ENCODE measurements around the gene PCDH9. TPM values are rescaled to one million over a fixed set of nuclear protein-coding genes. Genes with fewer than 3 reads are reported as not detected.
A peak's percentile ranks its signal among the peaks of the same experiment; 100 is the strongest.
"Not testable (repeated sequence)": the region's sequence is repeated elsewhere in the genome, so short reads cannot be mapped to it uniquely, and the experiment has no call there.

PCDH9 gene
- total RNA-seq, 3 donors from 2014 or later, result 0.13 to 0.38 (median 0.13) TPM

DNA sequence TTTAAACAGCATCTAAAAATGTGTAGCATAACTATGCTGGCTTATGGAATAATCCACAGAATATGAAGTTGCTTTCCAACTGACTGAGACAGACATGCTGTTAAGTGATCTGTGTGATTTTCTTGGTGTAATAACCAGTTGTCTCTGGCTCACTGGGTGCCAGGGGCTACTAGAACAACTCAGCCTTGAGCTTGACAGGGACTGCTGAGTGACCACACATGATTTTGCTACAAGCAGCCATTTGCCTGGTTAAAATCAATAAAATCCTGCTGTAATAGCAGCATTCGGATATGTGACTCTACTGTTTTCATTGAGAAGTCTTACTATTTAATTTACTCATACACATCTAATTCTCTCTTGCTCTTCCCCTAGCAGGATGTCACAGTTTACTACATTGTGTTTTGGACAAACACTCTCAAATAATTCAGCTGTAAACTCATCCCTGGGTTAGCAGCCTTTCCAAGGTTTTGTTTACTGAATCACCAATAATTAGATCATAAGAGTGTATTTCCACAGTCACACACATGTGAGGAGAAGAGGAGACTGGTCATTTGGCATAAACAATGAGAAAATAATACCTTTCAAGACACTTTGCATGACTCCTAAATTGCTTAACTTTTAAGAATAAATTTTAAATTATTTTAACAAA, 426.2 kb downstream of the PCDH9 start:
- DNase-seq (no peak), ATAC-seq (no peak)
- H3K27me3 Mint-ChIP-seq (ENCODE audit: low read depth), result no peaks in the 10 kb centered on the region
- H3K9me3 Mint-ChIP-seq, result no peaks in the 10 kb centered on the region
- H3K36me3 Mint-ChIP-seq (ENCODE audit: insufficient read depth), result no peaks in the 10 kb centered on the region
- no peaks in the 10 kb centered on the region for H3K4me1 Mint-ChIP-seq (ENCODE audit: low read depth)
- H3K4me3 Mint-ChIP-seq, result no peak overlapping the region

DNA sequence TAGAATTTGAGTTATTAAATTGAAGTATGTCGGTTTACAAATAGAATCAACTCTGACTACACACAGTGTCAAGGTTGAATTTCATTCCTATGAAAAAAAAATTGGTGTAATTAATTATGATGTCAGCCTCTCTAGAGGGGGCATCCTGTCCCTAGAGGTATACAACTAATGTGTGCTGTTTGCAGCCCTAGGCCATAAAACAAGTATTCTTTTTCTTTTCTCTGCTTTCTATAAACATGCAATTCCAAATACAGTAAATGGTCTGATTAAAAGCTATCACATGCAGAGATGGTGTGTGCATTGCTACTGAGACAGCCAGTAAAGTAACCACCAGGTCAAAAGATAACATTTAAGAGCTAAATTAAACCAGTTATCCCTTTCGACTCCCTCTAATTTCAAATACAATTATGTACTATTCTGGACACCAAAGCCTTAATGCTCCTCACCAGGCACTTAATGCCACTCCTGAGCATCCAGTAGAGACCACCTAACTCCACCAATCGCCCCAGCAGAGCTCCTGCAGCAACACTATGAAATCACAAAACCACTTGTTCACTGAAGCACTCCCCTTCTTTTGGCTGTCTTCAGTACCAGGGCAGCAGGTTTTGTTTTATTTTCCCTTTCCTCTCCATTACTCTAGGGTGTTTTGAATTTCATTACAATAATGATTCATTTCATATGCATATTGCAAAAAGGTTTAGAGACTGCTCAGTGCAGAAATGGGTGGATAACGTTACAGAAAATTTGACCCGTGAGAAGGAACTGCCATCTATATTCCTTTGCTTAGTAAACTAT, 426.9 kb downstream of the PCDH9 start:
- Mint-ChIP-seq H3K27me3 (ENCODE audit: low read depth) (no peaks in the 10 kb centered on the region), H3K9me3 (no peaks in the 10 kb centered on the region), H3K36me3 (ENCODE audit: insufficient read depth) (no peaks in the 10 kb centered on the region), H3K4me1 (ENCODE audit: low read depth) (no peaks in the 10 kb centered on the region), H3K4me3 (no peak overlapping the region)
- ATAC-seq (no peak), DNase-seq (no peak)

DNA sequence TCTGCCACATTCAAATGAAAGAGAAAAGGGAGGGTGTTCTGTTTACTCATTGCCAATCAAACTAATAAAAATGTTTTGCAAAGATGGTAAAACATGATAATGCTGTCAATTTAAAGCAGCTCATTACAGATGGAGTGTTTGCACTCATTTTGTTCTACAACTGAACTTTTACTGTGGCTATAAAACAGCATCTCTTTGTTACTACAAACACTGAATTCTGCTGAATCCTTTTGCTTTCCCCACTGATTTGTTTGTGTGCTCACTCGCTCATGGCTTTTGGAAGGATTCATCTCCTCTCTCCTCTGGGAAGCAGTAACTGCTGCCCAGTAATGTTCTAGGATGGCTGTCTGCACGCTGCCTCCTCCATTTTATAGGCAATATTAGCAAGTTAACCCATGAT, 434.5 kb downstream of the PCDH9 start:
- ATAC-seq, result no peak
- no peak for DNase-seq
- Mint-ChIP-seq H3K36me3 (ENCODE audit: insufficient read depth) (no peaks in the 10 kb centered on the region), H3K4me1 (ENCODE audit: low read depth) (no peaks in the 10 kb centered on the region), H3K4me3 (no peak overlapping the region), H3K27me3 (ENCODE audit: low read depth) (no peaks in the 10 kb centered on the region), H3K9me3 (peaks cover 3% of the 10 kb centered on the region)

DNA sequence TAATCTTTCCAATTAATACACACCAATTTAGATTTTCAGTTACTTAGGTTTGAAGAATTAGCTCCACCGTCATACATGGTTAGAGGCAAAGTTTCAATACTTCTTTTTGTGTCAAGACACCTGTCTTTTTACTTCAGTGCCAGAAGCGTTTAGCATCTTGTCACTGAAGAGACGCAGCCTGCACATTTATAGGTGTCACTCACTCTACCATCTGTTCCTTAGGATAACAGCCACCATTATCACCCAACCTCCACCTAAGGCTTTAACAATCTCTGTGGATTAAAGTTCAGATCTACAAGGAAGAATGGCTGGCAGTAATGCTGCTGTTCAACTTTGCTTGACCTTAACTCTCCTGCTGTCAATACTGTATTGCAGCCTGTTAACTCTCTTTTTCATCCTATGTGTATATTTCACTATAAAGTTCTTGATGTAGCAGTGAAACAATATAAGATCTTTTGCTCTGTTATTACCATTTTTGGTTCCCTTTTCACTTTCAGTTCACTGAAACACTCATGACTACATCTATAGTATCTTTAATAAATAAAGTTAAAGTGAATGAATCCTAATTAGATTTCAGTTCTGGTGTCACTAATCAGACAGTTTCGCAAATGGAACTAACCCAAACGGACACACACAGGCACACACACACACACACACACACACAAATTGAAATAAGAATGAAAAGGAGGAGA, 435.6 kb downstream of the PCDH9 start:
- no peak for DNase-seq
- no peaks in the 10 kb centered on the region for H3K4me1 Mint-ChIP-seq (ENCODE audit: low read depth)
- H3K4me3 Mint-ChIP-seq, result no peak overlapping the region
- no peak for ATAC-seq
- H3K9me3 Mint-ChIP-seq, result peaks cover 8% of the 10 kb centered on the region
- no peaks in the 10 kb centered on the region for H3K27me3 Mint-ChIP-seq (ENCODE audit: low read depth)
- H3K36me3 Mint-ChIP-seq (ENCODE audit: insufficient read depth), result no peaks in the 10 kb centered on the region

DNA sequence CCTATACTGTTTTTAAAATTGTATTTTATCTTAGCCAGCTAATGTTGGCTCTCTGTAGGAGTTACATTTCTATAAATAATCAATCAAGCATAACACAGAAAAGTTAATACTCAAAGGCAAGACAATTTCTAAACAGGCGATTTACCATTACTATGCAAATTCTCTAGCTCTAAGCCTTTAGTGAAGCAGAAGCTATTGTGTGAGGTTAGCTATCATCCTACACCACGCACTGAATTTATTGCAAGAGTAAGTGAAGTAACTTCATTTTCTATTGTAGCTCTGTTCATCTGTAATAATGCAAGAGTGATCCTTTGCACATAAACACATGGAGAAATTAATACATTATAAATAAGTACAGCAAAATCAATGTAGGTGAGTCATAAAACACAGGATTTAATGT, 439.3 kb downstream of the PCDH9 start:
- no peaks in the 10 kb centered on the region for H3K36me3 Mint-ChIP-seq (ENCODE audit: insufficient read depth)
- DNase-seq (no peak), ATAC-seq (no peak)
- H3K4me3 Mint-ChIP-seq, result no peak overlapping the region
- peaks cover 14% of the 10 kb centered on the region for H3K9me3 Mint-ChIP-seq
- H3K27me3 Mint-ChIP-seq (ENCODE audit: low read depth), result no peaks in the 10 kb centered on the region
- no peaks in the 10 kb centered on the region for H3K4me1 Mint-ChIP-seq (ENCODE audit: low read depth)

DNA sequence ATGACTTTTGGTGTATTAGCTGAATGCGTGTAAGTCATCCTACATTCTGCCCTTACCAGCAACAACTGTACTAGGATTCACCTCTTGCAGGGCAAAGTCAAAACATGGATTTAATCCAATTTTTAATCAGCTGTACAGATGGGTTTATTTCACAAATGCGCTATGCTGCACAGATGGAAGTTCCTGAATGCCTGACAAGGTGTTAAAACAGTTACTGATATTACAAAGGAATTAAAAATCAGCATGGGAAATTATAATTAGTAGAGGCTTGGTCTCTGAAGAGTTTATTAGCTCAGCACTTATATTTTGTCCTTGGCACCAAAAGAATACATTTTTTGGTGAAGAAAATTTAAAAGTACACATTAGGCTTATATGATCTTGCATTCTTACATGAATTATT, 448.9 kb downstream of the PCDH9 start:
- peaks cover 8% of the 10 kb centered on the region for H3K9me3 Mint-ChIP-seq

DNA sequence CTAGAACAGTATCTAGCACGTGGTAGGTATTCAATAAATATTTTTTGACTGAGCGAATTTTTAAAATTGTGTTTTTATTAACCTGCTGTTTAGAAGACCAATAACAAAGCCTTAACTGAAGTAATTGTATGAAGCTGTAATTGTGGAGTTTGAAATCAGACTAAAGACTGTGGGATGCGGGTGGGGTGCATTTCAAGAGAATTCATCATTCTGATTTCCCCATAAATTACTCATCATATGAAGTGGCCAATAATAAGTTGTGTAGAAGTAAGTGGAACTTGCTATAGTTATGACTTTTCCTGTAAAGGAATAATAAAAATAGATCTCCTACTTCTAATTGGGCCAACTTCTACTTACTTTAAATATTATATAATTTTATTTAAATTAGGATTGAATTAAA, 449.3 kb downstream of the PCDH9 start:
- Mint-ChIP-seq H3K9me3 (peaks cover 8% of the 10 kb centered on the region), H3K36me3 (ENCODE audit: insufficient read depth) (no peaks in the 10 kb centered on the region), H3K4me3 (no peak overlapping the region), H3K27me3 (ENCODE audit: low read depth) (no peaks in the 10 kb centered on the region), H3K4me1 (ENCODE audit: low read depth) (no peaks in the 10 kb centered on the region)
- DNase-seq, result no peak
- no peak for ATAC-seq

More for the DNA sequence above, 448.9 kb downstream of the PCDH9 start:
- Mint-ChIP-seq H3K36me3 (ENCODE audit: insufficient read depth) (no peaks in the 10 kb centered on the region), H3K4me1 (ENCODE audit: low read depth) (no peaks in the 10 kb centered on the region), H3K27me3 (ENCODE audit: low read depth) (no peaks in the 10 kb centered on the region), H3K4me3 (no peak overlapping the region)
- ATAC-seq, result no peak
- no peak for DNase-seq

DNA sequence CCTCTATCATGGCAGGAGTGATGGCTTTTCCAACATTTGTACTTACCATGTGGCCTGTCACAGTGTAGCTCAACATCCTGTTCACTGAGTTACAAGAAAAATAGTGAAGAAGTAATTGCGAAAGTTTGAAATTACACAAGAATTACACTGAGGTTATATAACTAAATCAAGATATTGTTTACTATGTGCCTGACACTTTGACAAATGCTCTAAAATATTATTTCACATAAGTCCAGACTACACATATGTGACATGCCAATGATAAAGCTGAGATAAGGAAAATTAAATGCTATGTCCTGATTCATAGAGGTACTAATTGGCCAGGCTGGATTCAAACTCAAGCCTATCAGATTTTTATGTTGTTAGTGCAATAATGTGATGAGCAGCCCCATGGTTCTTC, 451.7 kb downstream of the PCDH9 start:
- no peaks in the 10 kb centered on the region for H3K36me3 Mint-ChIP-seq (ENCODE audit: insufficient read depth)
- ATAC-seq, result no peak
- no peaks in the 10 kb centered on the region for H3K4me1 Mint-ChIP-seq (ENCODE audit: low read depth)
- no peaks in the 10 kb centered on the region for H3K27me3 Mint-ChIP-seq (ENCODE audit: low read depth)
- no peak overlapping the region for H3K4me3 Mint-ChIP-seq
- peaks cover 8% of the 10 kb centered on the region for H3K9me3 Mint-ChIP-seq
- DNase-seq, result no peak

DNA sequence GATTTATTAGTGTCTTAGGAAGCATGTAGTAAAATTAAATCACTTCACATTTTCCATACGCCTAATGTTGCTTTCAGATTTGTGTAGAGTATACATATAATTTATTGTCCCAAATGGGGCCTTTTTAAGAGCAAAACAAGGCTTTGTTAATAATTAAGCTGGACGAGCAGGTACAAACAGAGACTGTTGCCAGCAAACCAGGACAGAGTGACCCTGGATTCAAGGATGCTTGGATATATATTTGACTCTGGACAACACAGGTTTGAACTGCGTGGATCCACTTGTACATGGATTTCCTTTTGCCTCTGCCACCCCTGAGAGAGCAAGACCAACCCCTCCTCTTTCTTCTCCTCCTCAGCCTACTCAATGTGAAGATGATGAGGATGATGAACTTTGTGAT, 454.9 kb downstream of the PCDH9 start:
- DNase-seq, result no peak
- Mint-ChIP-seq H3K27me3 (ENCODE audit: low read depth) (no peaks in the 10 kb centered on the region), H3K36me3 (ENCODE audit: insufficient read depth) (no peaks in the 10 kb centered on the region), H3K4me3 (no peak overlapping the region), H3K4me1 (ENCODE audit: low read depth) (no peaks in the 10 kb centered on the region), H3K9me3 (peaks cover 6% of the 10 kb centered on the region)
- ATAC-seq, result no peak

DNA sequence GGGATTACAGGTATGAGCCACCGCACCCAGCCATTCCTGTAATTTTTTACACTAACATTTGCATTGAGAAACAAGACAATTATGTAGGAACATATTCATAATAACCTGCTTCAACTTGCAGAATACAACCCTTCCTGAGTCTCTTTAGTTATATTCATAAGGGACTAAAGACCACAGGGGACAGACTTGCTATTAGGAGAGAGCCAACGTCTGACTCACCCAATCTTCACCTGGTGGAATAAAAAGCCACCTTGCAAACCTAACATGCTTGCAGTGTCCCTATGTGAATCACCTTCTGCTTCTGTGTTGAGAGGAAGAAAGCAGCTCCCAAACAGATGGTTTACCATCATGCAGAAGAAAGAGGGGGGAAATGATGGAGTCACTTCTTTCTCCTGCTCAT, 456.1 kb downstream of the PCDH9 start:
- H3K9me3 Mint-ChIP-seq, result peaks cover 9% of the 10 kb centered on the region
- no peaks in the 10 kb centered on the region for H3K36me3 Mint-ChIP-seq (ENCODE audit: insufficient read depth)
- no peak overlapping the region for H3K4me3 Mint-ChIP-seq
- ATAC-seq (no peak), DNase-seq (no peak)
- no peaks in the 10 kb centered on the region for H3K27me3 Mint-ChIP-seq (ENCODE audit: low read depth)
- H3K4me1 Mint-ChIP-seq (ENCODE audit: low read depth), result no peaks in the 10 kb centered on the region

DNA sequence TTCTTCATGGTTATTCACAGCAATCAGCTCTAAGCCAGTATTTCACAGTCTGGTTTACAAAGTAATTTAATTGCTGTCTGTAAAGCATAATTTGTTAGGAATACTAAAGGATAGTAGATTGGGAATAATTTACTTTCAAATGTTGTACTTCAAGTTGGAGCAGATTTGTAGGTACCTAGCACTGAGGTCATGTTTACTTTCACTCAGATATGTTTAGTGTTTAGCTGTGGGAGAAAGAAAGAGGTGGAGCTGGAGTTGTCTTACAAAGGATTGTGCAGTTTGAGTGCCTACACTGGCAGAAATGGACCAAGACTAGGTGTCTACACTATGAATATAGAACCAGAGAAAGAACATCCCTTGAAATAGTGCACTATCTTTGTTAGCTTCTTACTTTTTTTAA, 464.6 kb downstream of the PCDH9 start:
- Mint-ChIP-seq H3K4me1 (ENCODE audit: low read depth) (no peaks in the 10 kb centered on the region), H3K4me3 (no peak overlapping the region), H3K27me3 (ENCODE audit: low read depth) (no peaks in the 10 kb centered on the region), H3K9me3 (peaks cover 19% of the 10 kb centered on the region), H3K36me3 (ENCODE audit: insufficient read depth) (no peaks in the 10 kb centered on the region)
- DNase-seq, result no peak
- no peak for ATAC-seq

DNA sequence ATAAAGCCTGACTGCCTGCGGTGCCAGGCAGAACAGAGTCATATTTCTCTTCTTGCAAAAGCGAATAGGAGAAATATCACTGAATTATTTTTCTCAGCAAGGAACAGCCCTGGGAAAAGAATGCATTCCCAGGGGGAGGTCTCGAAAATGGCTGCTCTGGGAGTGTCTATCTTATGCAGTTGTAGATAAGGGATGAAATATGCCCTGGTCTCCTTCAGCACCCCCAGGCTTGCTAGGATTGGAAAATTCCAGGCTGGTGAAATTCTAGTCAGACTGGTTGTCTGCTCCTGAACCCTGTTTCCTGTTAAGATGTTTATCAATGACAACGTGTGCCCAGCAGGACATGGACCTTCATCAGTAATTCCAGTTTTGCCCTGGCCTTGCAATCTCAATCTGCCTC, 469.5 kb downstream of the PCDH9 start:
- not testable (repeated sequence) for H3K4me1 Mint-ChIP-seq (ENCODE audit: low read depth); DNase-seq; H3K27me3 Mint-ChIP-seq (ENCODE audit: low read depth); H3K4me3 Mint-ChIP-seq; H3K36me3 Mint-ChIP-seq (ENCODE audit: insufficient read depth); ATAC-seq
- H3K9me3 Mint-ChIP-seq, result peaks cover 24% of the 10 kb centered on the region

DNA sequence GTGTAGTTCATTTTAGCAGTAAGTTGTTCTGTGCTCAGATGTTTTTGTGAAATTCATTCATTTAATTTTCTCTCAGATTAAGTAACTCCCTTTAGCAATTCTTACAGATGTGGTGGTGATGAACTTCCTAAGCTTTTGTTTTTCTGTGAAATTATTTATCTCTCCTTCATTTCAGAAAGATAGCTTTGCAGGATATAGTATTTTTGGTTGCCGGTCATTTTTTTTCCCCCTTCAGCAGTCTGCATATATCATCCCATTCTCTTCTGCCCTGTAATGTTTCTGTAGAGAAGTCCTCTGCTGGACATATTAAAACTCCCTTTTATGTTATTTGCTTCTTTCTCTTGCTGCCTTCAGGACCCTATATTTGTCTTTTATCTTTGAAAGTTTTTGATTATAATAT, 470.2 kb downstream of the PCDH9 start:
- Mint-ChIP-seq H3K9me3 (peaks cover 22% of the 10 kb centered on the region), H3K36me3 (ENCODE audit: insufficient read depth) (no peaks in the 10 kb centered on the region), H3K4me1 (ENCODE audit: low read depth) (no peaks in the 10 kb centered on the region), H3K27me3 (ENCODE audit: low read depth) (no peaks in the 10 kb centered on the region), H3K4me3 (no peak overlapping the region)
- ATAC-seq (no peak), DNase-seq (no peak)

DNA sequence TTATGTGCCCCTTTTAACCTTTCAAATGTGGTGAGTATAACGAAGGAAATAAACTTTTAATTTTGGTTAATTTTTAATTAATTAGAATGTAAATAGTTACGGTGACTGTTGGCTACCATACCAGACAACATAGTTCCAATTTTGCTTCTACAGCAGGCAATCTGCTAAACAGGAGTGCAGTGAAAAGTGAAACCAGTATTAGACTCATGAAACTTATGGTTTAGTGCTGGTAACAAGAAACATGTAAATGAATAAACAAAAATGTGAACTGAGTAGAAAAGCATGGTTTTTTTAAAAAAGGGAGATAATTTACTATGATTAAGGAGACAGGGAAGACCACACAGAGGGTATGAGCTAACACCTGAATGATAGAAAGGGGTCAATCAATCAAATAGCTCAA, 478.4 kb downstream of the PCDH9 start:
- DNase-seq, result no peak
- ATAC-seq, result no peak
- no peaks in the 10 kb centered on the region for H3K27me3 Mint-ChIP-seq (ENCODE audit: low read depth)
- no peak overlapping the region for H3K4me3 Mint-ChIP-seq
- no peaks in the 10 kb centered on the region for H3K4me1 Mint-ChIP-seq (ENCODE audit: low read depth)
- H3K36me3 Mint-ChIP-seq (ENCODE audit: insufficient read depth), result no peaks in the 10 kb centered on the region
- H3K9me3 Mint-ChIP-seq, result peaks cover 10% of the 10 kb centered on the region

DNA sequence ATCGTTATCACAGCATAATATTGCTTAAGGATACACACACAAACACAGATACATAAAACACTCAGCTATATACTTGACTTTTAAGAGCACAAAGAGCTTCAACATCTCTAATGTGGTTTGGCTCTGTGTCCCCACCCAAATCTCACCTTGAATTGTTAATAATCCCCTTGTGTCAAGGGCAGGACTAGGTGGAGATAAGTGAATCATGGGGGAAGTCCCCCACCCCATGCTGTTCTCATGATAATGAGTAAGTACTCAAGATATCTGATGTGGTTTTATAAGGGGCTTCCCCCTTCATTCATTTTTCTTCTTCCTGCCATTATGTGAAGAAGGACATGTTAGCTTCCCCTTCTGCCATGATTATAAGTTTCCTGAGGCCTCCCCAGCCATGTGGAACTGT, 481.4 kb downstream of the PCDH9 start:
- no peaks in the 10 kb centered on the region for H3K27me3 Mint-ChIP-seq (ENCODE audit: low read depth)
- no peaks in the 10 kb centered on the region for H3K36me3 Mint-ChIP-seq (ENCODE audit: insufficient read depth)
- ATAC-seq (peak in 1 of 2 donors; percentile 54), DNase-seq (no peak)
- peaks cover 10% of the 10 kb centered on the region for H3K9me3 Mint-ChIP-seq
- H3K4me3 Mint-ChIP-seq, result no peak overlapping the region
- no peaks in the 10 kb centered on the region for H3K4me1 Mint-ChIP-seq (ENCODE audit: low read depth)
